Mucosa of descending colon (tissue), 3 donors: ENCODE measurements around the gene SYTL3. TPM values are rescaled to one million over a fixed set of nuclear protein-coding genes. Genes with fewer than 3 reads are reported as not detected.

Source experiments
- ATAC-seq: fragments of 200-7000 bp; cut with Tn5 transposase; one replicate; pipeline ENCODE4 v1.9.1; 2020; ENCODE audit warnings: mild to moderate bottlenecking, moderate library complexity
- DNase-seq, 3 donors: peaks; one replicate each; pipeline ENCODE4 v3.0.0-alpha.2; 2020
- H3K36me3 ChIP-seq: fragments of 200-600 bp; one replicate; pipeline ENCODE4 v1.8.0; 2021; ENCODE audit warnings: low read depth, mild to moderate bottlenecking
- H3K4me1 ChIP-seq: fragments of 200-600 bp; one replicate; pipeline ENCODE4 v1.8.0; 2021; ENCODE audit warnings: low read depth, mild to moderate bottlenecking
- H3K4me3 ChIP-seq: fragments of 200-600 bp; one replicate; pipeline ENCODE4 v1.8.0; 2021; ENCODE audit warnings: mild to moderate bottlenecking
- H3K9me3 ChIP-seq: fragments of 200-600 bp; one replicate; pipeline ENCODE4 v1.8.0; 2021; ENCODE audit warnings: mild to moderate bottlenecking
- CTCF ChIP-seq: fragments of 200-600 bp; IDR thresholded peaks from one replicate; pipeline ENCODE4 v1.8.0; 2022; ENCODE audit warnings: antibody characterized with exemption, mild to moderate bottlenecking
- intact Hi-C, 2 donors: fragments of 100-400 bp; cut with DNase I in 1 of 2; cut with micrococcal nuclease in 1 of 2; formaldehyde crosslinking; loops; one replicate each; pipeline versions ENCODE4 v1.11.0 to v1.11.1; 2022; cut with DNase I, micrococcal nuclease
- total RNA-seq, 3 donors: library from RNA; stranded (reverse); fragmentation: NEBNext Ultra II Directional in 2 of 3; extraction: Animal tissue kit (Norgen Biotek cat#: 25700) in 2 of 3; gene quantifications; one replicate each; pipeline versions ENCODE4 v1.2.1 to v1.2.4, GENCODE V29; 2021 to 2023
- donor health status: DM: no; HTN: no; CAD: no; lungs with moderate emphysema.
- donor health status: DM: no; HTN: no; CAD: no.
- donor health status: DM: no; HTN: yes; CAD: no.

Gene SYTL3
- total RNA-seq, 3 donors from 2014 or later = 2.8 to 4.7 (median 4.4) TPM

- peaks cover 18% of the 10 kb centered on the region for H3K4me1 ChIP-seq
- no peaks in the 10 kb centered on the region for H3K9me3 ChIP-seq
- no peak for DNase-seq
- no peaks in the 10 kb centered on the region for H3K36me3 ChIP-seq
- intact Hi-C loops = no loop called here
- no peak for TF ChIP-seq CTCF
- H3K4me3 ChIP-seq = no peak overlapping the region
- ATAC-seq = no peak
Observed at GRCh38 chr6:158626360-158627167, 23.3 kb upstream of the SYTL3 start.

DNA sequence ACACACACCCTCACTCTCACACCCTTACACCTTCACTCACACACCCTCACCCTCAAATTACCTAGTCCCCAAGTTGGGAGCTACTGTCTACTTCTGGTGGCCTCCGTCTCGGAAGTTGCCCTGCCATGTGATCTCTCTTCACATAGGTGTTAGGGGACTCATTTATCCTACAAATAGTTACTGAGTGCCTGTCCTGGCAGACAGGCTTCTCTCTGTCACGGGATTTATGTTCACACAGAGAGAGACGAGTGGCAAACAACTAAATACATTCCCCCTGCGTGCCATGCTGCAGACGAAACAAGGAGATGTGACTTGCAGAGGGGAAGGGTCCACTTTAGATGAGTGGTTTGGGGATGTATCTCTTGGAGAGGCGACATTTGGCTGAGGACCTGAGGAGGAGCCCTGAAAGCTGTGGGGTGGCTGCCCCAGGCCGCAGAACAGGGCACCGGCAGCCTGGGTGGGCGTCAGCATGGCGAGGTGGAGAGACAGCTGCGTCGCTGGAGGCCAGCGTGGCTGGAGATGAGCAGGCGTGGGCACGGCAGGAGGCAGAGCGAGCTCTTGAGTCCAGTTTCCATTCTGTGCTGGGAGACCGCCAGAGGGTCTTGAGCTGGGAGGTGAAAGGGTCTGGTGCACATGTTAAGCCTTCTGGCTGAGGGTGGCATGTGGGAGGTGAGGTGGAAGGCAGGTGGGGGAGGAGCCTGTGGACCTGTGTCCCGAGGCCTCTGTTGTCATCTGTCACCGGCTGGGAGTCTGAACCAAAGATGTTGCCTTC, 22.5 kb upstream of the SYTL3 start:
- intact Hi-C loops = no loop called here
- Histone ChIP-seq H3K4me3 (no peak overlapping the region), H3K36me3 (no peaks in the 10 kb centered on the region), H3K4me1 (peaks cover 24% of the 10 kb centered on the region), H3K9me3 (no peaks in the 10 kb centered on the region)
- no peak for TF ChIP-seq CTCF
- DNase-seq = no peak
- ATAC-seq = no peak

- no peak for ATAC-seq
- Histone ChIP-seq H3K4me1 (peaks cover 26% of the 10 kb centered on the region), H3K9me3 (no peaks in the 10 kb centered on the region), H3K4me3 (no peak overlapping the region), H3K36me3 (no peaks in the 10 kb centered on the region)
- no peak for TF ChIP-seq CTCF
- intact Hi-C loops = no loop called here
- DNase-seq = no peak
Observed at GRCh38 chr6:158627940-158628211, 22.0 kb upstream of the SYTL3 start.

DNA sequence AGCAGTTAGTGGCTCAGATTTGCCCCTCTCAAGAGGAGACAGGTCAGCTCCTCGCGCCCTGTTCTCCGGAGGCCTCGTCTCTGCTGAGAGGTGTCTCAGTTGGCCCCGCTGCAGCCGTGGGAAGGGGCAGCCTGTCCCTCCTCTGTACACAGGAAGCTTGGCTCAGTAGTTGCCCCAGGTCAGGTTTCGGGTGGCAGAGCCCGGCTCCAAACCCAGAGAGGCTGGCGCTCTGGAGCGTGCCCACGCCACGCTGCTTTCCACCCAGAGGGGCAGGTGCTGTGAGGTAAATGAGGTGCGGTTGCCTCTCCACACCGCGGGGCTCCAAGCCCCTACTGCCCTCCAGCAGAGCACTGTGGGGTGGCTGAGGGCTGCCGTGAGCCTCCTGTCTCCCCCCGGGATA, 21.3 kb upstream of the SYTL3 start:
- Histone ChIP-seq H3K36me3 (no peaks in the 10 kb centered on the region), H3K4me1 (peaks cover 26% of the 10 kb centered on the region), H3K4me3 (no peak overlapping the region), H3K9me3 (no peaks in the 10 kb centered on the region)
- DNase-seq (no peak), ATAC-seq (no peak)
- intact Hi-C loops = no loop called here
- TF ChIP-seq CTCF = no peak

GRCh38 chr6:158629367-158630221, 20.3 kb upstream of the SYTL3 start:
- intact Hi-C loops = no loop called here
- H3K4me1 ChIP-seq = peaks cover 26% of the 10 kb centered on the region
- no peaks in the 10 kb centered on the region for H3K36me3 ChIP-seq
- DNase-seq = no peak
- no peak for TF ChIP-seq CTCF
- H3K4me3 ChIP-seq = no peak overlapping the region
- no peak for ATAC-seq
- no peaks in the 10 kb centered on the region for H3K9me3 ChIP-seq
